Islet precursor cell (in vitro differentiated cells): ENCODE measurements around the gene ADPRM.
"Not testable (repeated sequence)": the region's sequence is repeated elsewhere in the genome, so short reads cannot be mapped to it uniquely, and the experiment has no call there.

Experiments
- DNase-seq: peaks from one replicate; pipeline ENCODE4 v3.0.0-alpha.2; 2018

Gene ADPRM

GRCh38 chr17:10702574-10702973 lies 5.2 kb downstream of the ADPRM start:
- DNase-seq: peak; percentile 70

DNA sequence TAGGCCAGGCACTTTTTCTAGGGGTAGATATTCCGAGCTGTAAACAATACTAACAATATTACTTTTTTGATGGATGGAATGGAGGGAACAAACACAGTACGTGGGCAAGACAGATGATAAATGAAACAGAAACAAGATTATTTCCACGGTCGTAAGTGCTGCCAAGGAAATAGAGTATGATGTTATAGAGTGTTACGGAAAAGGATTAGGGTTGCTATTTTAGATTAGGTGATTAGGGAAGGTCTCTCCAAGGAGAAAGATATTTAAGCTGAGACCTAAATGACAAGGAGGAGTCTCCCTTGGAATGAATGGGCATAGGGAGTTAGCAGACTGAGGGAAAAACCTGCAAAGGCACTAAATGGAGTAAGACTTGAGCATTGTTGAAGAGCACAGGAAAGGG lies 8.3 kb downstream of the ADPRM start:
- no peak for DNase-seq

GRCh38 chr17:10713318-10713717 lies 15.9 kb downstream of the ADPRM start:
- no peak for DNase-seq

DNA sequence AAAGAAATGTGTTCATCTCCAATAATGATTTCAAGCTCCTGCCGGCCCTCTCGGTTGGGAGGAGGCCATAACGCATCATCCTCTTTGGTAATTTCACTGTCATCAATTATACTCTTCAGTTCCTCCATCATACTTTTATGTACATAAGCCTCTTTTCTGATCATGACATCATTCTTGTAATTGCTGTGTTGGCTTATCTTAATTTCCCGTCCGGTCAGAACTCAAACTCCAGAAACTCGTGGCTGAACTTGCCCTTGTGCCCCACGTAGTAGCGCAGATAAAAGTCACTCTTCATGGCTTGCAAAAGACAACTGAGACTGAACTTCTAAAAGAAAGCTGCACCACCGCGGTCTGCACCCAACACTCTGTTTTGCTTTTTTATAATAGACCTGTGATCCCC lies 18.8 kb downstream of the ADPRM start:
- no peak for DNase-seq

DNA sequence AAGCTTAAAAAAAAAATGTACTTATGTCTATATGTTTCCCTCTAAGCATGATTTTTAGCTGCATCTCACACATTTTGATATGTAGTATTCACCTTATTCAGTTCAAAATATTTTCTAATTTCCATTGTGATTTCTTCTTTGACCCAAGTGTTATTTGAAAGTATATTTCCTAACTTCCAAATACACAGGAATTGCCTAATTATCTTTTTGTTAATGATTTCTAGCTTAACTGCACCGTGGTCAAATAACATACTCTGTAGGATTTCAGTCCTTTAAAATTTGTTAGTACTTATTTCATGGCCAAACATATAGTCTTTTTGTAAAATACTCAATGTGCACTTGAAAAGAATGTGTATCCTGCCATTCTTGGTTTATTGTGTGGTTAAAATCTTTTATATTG lies 21.2 kb downstream of the ADPRM start:
- DNase-seq: no peak

DNA sequence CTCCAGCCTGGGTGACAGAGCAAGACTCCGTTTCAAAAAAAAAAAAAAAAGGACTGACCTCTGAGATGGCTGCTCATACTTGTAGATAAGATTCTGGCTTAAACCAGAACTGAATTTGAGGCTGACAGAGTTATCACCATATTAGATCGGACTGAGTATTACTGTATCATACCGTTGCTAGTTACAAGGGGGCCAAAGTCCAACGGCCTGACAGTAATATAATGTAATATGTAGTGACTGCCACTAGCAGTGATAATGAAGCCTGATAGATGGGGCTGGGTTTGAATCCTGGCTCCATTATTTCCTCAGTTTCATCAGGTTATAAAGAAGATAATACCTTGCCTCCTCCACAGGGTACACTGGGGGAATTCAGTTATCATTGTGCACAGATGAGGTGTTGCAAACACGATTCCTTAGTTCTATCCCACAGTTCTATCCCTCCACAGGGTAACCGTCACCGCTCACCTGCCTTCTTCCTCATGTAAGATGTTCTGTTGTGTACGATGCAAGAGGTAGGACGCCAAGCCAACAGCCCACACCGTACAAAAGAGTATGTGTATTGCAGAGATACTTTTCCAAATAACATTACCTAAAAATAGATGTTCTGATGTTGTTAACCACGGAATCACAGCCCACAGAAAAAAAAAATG lies 27.3 kb downstream of the ADPRM start:
- no peak for DNase-seq

DNA sequence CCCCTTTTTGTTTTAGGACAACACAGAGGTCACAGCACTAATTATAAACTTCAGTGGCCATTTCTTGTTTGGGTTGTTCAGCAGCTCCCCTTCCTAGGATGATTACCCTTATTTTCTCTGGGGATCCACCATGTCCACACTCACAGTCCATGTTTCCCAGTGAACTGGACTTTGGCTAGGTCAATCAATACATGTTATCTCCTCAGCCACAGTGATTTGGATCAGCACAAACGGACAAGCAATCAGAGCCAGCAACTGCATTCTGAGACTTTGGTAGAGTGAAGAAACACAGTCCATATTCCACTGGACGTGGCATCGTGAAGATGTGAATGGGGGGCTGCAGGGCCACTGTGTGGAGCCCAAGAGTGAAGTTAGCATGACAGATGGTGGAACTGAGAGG lies 27.9 kb downstream of the ADPRM start:
- DNase-seq: no peak

GRCh38 chr17:10726196-10726595 lies 28.8 kb downstream of the ADPRM start:
- no peak for DNase-seq

DNA sequence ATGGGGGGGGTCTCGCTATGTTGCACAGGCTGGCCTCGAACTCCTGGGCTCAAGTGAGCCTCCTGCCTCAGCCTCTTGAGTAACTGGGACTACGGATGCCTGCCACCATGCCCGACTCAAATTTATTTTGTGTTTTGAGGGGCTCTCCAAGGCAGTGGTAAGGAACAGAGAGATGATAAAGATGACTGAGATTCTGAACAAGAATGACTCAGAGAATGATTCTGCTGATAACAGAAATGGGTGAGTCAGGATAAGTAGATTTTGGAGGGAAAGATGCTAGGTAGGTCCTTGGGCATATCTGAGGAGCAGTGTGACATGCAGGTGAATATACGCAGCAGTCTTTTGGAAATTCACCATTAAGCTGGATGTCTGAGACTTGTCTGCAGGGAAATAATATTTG lies 29.8 kb downstream of the ADPRM start:
- no peak for DNase-seq

GRCh38 chr17:10728331-10728892 lies 31.0 kb downstream of the ADPRM start:
- no peak for DNase-seq

DNA sequence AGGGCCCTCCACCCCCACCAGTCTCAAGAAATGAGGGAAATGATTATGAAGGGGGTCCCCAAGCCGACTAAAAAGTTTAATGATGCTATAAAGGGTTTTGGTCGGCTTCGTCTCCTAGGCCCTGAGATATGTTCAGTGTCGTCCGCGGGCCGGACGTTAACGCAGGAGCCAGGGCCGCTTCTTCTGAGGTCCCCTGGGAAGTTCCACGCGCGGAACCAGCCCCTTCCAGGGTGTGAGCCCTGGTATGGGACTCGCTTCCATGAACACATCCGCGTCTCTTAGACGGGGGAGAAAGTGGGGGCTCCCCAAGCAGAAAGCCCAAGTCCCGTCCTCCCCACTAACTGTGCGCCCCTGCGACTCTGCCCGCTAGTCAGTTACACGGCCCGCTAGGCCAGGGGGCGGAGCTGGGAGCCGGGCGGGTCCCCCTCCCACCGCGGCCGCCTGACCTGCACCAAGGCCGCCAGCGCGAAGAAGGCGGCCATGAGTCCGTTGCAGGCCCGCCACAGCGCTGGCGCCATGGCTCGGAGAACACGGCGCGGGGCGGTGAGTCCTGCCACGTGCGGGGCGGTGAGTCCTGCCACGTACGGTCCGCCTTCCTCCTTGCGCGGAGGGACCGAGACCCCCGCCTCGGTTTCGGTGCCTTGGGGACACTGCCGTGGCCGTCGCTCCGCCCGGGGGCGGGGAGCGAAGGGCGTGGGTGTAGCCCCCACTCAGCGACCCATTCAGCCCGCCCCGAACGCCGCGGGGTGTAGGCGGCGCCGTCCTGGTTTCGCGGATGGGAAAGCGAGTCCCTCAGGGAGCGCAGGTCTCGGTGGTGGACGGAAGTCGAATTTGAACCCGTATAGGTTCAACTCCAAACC lies 32.2 kb downstream of the ADPRM start, which contains the start of gene TMEM220:
TSS of gene TMEM220 (minus strand) at position 690 of the 860 bp plus-strand sequence. CDS start at position 518, 172 bp downstream.
- peak; percentile 97 for DNase-seq

DNA sequence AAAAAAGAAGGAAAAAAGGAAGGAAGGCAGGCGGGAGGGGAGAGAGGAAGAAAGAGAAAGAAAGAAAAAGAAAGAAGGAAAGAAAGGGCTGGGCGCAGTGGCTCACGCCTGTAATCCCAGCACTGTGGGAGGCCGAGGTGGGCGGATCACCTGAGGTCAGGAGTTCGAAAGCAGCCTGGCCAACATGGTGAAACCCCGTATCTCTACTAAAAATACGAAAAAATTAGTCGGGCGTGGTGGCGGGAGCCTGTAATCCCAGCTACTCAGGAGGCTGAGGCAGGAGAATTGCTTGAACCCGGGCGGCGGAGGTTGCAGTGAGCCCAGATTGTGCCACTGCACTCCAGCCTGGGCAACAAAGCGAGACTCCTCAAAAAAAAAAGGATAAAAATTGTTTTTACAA lies 32.9 kb downstream of the ADPRM start:
- not testable (repeated sequence) for DNase-seq

GRCh38 chr17:10731408-10731879 lies 34.0 kb downstream of the ADPRM start:
- no peak for DNase-seq

DNA sequence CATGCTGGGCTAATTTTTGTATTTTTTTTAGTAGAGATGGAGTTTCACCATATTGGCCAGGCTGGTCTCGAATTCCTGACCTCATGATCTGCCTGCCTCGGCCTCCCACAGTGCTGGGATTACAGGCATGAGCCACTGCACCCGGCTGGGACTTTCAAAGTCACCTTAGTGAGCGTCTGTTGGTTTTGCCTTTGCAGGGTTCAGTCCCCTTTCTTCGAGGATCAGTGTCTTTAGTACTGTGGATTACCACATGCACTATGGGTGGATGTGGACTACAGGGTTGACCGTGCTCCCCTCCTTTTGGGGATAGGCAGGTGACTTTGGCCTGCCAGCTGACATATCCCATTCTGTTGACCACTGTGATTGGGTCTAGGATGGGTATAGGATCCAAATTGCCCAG lies 34.7 kb downstream of the ADPRM start:
- DNase-seq: not testable (repeated sequence)

DNA sequence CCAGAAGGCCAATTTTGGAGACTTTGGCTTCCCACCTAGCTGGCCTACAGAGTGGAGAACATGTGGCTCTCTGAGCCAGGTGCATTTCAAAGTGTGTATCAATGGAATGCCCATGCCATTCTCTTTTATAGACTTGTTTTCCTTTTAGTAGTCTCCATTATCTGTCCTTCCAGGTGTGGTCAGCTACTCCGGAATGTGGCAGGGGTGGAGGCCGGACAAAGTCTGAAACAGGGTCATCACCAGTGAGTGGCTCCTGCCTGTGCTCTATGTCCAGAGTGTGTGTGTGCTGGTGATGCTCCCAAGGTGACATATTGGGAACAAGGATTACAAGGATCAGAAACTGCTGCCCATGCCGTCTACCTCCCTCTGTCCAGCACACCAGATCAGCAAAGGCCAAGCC lies 36.3 kb downstream of the ADPRM start:
- DNase-seq: no peak

GRCh38 chr17:10735251-10735650 lies 37.9 kb downstream of the ADPRM start:
- no peak for DNase-seq

- no peak for DNase-seq
These were observed 38.4 kb downstream of the ADPRM start for GRCh38 chr17:10735821-10736220.

DNA sequence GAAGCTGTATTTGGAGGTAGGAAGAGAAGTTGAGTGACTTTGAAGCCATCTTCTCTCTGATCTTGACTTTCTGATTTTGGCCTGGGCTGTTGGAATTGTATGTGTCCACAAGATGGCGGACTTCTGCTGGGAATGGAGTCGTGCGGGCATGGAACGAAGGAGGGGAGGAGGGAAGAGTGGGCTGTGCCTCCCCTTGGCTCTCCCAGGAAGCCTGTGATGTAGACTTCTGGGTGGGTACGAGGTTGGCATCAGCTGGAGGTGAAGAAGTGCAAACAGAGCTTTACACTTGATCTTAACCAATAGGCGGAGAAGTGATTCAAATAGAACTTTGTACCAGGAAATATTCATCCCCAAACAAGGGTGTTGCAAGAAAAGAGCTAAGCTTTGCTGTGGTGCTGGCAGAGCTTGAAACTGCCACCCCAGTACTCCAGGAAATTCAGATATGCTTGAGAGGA lies 39.8 kb downstream of the ADPRM start:
- DNase-seq: peak; percentile 83

DNA sequence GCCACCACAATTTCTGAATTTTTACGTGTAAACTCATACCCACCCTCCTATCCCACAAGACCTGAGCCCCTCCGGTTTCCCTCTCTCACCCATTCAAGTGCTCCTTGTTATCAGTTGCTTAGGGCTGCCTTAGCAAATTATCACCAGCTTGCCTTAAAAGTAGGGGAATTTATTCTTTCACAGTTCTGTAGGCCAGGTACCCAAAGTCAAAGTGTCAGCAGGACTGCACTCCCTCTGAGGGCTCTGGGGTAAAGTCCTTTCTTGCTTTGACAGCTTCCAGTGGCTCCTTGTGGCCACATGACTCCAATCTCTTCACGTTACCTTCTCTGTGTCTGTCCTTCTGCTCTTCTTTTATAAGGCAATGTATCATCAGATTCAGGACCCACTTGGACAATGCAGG lies 40.3 kb downstream of the ADPRM start:
- DNase-seq: no peak

DNA sequence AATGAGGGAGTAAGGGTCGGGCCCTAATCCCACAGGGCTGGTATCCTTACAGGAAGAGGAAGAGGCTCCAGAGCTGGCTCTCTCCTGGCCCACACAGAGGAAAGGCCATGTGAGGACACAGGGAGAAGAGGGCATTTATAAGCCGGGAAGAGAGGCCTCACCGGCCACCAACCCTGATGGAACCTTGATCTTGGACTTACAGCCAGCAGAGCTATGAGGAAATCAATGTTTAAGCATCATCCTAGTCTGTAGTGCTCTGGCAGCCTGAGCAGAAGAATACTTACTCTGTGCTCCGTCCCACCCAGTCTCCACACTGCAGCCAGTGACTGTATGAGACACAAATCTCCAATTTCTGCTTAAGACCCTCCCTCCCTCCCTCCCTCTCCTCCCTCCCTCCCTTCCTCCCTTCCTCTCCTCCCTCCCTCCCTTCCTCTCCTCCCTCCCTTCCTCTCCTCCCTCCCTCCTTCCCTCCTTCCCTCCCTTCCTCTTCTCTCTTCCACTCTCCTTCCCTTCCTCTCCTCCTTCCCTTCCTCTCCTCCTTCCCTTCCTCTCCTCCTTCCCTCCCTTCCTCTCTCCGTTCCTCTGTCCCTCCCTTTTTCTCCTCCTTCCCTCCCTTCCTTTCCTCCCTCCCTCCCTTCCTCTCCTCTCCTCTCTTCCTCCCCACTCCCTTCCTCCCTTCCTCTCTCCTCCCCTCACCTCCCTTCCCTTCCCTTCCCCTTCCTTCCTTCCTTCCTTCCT lies 41.3 kb downstream of the ADPRM start:
- DNase-seq: peak; percentile 46

DNA sequence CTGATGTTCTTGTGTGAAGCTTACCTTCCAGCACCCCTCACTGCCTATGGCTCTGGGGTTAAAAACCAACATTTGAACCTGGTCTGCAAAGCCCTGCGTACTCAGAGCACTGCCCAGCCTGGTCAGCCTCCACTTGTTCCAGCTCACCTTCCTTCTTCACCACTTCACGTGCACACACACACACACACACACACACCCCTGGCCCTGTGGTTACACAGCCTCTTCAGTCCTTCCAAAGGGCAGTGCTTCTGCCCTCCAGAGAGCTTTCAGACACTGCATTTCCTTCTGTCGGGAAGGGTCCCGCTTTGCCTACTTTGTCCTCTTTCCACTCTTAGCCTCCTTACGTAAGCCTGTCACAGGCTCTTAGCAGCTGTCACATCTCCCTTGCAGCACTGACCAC lies 42.0 kb downstream of the ADPRM start:
- peak; percentile 58 for DNase-seq

- DNase-seq: peak; percentile 43
These were observed 44.2 kb downstream of the ADPRM start for GRCh38 chr17:10741416-10742135.
